ENCODE results near the gene FSTL4.

The FSTL4 gene

DNA sequence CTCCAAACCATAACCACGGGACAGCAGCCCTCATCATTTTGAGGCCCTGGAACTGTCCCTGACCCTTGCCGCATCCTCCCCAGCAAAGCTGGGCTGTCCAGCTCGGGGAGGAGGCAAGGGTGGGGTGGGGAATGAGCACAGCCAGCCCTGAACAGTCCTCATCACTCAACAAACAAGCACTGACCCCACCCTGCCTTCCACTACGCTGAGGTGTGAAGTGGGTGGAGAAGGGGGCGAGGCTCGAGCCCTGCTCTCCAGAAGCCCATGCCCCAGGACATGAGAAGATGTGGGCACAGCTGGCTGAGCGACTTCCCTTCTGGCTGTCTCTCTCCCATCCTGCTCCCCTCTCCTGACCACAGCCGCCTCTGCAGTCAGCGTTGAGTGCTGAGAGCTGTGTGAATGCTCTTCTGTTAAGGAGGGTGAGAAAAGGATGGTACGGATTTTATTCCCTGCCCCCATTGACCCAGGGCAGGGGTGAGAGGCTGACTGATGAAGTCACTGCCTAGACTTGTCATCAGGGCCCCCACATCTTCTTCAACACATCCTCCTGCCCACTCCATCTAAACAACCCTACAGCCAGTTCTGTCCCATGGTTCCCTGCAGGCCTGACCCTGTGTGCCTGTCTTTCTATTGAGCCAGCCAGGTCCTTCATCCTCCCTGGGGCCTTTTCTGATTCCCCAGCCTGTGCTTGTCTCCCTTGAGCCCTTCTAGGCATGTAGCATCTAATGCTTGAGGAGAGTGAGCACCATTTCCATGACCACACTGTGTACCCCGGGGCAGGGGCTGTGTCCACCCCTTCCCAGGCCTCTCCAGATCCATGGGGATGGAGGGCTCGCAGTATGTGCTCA lies 276.0 kb downstream of the FSTL4 start:
- DNase-seq, result no peak

DNA sequence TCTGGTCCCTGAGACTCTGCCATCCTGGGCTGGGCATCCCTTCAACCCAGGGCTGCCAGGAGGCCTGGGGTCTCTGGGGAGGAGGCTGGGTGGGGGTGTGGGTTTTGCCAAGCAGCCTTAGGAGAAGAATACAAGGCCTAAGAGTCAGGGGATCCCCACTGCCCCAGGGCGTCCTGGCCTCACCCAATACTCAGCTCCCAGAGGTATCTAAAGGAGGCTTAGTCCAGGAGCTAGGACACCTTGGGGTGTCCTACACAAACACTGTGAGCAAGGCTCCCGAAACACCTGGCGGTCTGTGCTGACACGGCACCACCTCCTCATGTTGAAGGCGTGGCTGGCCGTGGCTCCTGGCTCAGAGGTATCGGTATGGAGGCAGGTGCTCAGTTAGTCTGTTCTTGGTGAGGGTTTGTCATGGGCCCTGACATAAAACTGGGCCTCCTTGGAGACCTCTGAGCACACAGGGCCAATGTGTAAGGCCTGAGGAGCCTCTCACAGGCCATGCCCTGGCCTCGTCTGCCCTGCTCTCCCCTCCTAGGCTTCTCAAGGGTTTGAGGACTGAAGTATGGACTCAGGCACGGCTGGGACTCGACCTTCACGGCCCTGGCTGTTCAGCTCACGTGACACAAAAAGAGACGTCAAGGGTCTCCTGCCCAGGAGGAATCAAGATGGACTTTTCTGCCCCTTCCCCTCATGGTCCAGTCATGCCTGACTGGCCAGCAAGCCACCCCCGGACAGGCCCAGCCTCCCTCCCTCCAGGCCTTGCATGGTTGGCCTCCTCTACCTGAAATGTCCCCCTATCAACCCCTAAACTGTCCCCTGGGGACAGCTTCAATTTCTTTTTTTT lies 277.3 kb downstream of the FSTL4 start:
- DNase-seq, result no peak

DNA sequence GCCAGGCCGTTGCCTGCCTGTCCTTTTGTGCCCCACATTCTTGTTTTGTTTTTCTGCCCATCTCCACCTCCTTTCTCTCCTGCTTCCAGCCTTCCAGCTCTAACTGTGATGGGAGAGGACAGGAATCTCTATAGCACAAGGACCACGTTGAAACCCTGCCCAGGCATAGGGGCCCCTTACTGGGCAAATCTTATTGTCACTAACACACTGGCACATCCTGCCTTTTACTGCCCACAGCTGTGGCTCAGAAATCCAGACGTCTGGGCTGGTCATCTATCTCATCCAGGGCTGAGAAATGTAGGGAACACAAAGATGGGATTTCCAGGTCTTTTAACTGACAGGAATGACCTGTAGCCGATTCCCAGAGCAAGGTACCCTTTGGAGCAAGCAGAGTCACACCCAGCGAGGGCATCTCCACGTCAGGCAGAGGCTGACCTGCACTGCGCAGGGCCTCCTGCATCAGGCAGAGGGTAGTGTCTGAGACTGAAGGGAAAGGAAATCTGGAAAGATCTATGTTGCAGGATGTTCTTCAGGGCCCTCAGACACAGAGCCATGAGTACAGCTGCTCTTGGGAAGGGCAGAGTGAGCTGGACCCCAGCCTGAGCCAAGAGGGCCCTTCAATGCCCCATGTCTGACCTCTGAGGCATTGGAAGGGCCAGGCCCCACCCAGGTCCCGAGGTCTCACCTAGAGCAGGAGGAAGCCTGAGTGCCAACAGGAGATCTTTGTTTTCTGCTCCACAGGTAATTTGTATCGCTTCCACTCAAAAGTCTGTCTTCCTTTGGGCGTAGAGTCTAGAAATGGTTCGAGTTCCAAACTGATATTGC lies 278.8 kb downstream of the FSTL4 start:
- no peak for DNase-seq

DNA sequence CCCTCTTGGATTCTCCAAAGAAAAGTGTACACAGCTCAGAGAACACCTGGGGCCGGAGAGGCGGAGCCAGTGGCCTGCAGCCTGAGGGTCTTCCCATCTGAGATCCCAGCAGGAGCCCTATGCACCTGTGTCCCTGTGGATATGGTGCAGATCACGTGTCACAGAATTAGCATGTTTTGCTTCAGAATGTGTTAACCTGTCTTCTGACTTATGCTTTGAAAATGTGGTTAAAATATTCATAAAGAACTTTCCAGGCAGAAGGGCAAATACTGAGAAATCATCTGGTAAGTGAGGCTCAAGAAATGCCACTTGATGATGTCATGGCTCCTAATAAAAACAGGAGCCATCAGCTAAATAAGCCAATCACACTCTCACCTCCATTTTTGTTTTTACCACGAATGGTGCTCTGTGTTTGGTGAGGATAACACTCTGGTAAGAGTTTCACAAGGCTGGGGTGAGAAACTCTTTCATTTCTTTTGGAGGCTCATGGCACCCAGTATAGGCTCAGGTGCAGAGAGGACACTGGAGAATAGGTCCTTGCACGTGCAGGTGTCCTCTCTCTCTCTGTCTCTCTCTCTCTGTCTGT lies 279.8 kb downstream of the FSTL4 start:
- DNase-seq, result no peak

DNA sequence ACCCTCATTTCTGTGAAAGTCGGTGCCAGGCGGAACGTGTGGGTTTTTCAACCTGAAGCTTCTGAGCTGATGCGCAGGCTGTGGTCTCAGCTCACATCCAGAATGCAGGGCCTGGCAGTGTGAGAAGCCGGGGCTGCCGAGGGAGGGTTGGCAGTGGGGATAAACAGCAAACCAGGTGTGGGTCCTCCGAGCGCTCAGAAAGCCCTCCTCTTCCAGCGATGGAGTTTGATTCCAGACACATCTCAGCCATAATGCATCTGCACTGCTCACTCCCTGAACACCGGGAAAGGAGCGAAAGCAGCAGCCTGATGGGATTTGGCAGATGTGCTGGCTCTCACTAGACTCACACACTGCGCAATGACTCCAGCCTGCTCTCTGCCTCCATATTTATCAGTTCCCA lies 280.4 kb downstream of the FSTL4 start:
- no peak for DNase-seq

DNA sequence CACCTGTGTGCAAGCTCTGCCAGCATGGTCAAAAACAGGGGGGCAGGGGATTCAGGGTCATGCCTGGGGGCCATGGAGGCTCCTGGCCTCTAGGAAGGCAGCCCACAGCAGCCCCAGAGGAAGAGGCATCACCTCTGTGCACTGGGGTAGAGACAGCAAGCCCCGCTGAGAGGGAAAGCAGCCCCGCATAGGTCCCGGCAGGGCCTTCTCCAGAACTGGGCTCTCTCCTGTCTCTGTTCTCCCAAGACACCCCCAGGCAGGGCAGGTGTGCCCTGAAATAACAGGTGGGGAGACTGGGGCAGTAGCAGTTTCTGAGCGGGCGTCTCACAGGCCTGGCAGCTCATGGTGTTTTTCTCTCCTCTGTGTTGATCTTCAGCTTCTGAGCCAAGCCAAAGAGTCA lies 281.4 kb downstream of the FSTL4 start:
- no peak for DNase-seq

DNA sequence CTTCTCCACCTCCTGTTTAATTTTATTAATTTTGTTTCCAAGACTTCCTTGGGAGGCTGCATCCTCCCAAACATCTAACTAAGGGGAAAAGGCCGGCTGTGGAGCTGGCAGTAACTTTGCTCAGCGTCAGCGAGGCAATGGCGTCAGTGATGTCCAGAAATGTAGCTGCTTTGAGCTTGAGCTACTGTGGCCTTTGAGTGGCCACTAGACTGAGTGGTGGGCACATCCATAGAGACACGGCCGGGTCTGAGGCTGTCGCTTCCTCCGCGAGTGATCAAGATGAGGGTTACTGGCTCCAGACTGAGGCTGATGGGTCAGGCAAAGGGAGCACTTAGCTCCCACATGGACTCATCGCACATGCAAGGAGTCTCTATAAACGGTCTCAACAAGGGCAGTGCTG lies 283.5 kb downstream of the FSTL4 start:
- no peak for DNase-seq

DNA sequence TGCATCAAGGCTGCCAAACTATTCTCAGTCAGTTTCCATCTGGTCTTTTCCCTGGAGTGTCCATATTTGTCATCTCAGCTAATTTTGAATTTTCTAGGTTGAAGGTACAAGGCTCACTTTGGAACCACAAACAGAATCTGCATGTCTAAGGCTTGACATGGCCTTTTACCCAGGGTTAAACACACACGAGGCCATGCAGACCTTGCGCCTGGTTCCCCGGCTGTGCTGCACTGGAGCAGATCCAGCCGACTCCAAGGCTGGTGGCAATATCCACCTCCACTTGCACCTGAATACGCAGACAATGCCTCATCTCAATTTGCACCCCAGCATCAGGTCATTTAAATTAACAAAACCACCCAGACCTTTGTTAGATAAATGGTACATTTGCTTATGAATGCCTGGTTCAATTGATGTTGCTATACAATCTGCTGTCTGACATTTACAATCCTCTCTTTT lies 284.4 kb downstream of the FSTL4 start:
- no peak for DNase-seq

DNA sequence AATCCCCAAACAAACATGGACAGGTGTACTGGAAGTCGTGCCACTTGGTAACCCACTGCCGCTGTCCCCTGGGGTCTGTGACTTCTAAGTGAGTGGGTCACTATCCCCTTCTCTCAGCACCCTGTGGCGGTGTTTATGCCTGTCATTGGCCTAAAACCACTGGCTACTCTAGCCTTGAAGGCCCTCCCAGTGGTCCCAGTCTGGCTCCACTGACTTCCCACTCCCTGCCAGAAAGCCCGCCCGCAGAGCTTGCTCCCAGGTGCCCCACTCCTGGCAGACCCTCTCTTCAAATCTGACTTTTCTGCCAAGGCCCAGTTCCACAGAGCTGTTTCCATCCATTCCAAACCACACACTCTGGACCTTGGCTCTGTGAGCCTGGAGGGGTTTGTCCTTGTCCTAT lies 286.0 kb downstream of the FSTL4 start:
- DNase-seq, result no peak

DNA sequence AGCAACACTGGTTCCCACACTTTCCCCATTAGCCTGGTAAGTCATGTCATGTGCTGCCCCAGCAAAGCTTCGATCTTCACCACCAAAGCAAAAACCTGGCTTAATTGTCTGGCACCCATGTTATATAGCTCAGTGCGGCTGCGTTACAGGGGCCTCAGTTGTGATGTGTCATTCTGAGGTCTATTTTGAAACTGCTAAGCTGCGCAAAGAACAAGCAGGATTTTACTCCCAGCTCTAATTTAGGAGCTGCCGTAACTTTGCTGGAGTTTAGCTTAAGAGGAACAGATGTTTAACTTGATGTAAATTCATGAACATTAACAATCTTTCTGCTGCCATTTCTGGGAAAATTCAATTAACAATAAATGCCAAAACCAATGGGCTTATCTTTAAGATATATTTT lies 286.5 kb downstream of the FSTL4 start:
- DNase-seq, result no peak

DNA sequence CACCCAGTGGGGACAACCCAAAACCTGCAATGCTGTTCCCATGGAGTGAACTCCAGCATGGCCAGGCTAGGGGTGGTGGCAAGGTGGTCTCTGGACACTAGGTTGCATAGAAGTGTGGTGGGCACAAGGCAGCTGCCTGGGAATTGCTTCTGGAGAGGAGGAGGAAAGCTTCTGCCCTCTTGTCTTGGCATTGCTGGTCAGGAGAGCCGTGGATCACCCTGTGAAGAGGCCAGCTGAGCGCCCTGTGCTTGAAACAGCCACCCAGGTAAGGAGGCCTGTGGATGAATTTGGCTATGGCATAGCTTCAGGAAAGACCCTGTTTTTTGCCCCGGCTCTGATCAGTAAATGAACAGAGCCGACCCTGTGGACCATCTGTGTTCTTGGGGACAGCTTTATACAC lies 287.4 kb downstream of the FSTL4 start:
- no peak for DNase-seq

DNA sequence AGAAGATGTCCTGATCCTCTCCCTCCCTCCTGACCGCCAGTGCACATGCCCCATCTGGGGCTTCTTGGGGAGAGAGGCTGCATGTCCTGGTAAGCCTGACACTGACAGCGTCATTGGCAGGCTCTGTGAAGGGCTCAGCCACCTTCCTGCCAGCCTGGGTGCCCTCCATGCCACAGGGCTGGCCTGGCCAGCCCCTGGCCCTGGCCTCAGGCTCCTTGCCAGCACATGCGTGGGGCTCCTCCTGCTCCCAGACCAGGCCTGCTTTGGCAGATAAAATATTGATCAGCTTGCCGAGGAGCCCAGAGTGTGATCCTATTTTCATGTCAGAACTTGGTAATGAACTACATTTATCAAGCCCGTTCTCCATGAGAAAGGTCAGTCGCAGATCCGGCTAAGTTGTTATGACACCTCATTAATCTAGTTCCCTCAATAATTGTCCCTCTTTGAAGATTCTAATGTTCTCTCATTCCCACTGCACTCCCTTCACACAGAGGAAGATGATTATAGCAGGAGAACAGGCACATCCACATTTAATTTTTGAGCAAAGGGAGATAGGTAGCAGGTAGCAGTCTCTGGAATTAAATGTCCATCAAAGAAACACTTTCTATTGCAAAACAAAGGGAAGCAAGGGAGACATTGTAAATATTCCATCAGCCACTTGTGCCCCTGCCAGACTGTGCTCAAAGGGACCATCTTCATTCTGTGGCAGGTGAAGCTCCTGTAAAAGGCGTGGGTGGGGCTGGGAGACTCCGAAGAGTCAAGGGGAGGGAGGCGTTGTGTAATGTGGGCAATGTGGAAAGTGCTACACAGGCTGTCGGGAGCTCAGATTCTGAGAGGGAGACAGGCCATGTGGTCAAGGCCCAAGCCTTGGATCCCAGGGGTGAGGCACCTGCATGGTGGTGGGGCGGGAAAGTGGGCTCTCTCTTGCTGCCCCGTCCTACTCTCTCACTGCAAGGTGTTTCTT lies 288.6 kb downstream of the FSTL4 start:
- DNase-seq, result peak; percentile 0

DNA sequence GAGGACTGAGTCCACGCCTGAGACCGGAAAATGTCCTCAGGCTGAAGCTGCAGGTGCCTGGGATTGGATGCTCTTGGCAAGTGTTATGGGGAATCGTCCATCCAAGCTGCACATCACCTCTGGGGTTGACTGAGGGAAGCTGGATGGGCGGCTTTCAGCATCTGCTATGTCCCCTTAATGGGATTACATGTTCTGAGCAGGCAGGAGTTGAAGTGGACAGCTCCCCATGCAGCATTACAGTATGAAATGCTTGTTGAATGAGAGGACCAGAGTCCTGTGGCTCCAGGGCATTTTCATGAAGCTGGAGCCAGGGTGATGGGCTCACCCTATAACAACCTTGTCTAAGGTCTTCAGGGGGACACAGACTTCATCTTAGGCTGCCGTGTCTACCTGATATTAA lies 289.6 kb downstream of the FSTL4 start:
- no peak for DNase-seq

DNA sequence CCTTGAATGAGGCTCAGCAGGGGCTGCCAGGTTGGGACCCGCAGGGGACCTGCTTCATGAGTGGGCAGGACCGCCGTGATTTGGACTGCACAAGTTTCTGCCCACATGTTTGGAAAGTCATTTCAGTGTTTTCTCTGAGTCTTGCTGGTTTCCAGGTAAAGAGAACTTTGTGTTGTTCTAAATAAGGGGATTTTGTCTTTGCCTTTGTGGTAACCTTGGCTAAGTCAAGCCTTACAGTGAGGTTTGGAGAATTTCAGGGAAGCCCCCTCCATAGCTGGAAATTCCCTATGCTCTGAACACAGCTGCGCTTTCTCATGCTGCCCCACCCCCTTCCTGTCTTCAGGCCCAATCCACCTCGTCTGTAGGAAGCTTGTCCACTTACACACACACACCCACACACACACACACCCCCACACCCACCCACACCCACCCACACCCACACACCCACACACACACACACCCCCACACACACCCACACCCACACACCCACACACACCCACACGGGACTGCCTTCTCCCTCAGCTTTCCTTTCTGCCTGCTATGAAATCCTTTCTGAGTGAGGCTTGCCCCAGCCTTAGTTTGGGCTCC lies 290.4 kb downstream of the FSTL4 start:
- DNase-seq, result no peak

DNA sequence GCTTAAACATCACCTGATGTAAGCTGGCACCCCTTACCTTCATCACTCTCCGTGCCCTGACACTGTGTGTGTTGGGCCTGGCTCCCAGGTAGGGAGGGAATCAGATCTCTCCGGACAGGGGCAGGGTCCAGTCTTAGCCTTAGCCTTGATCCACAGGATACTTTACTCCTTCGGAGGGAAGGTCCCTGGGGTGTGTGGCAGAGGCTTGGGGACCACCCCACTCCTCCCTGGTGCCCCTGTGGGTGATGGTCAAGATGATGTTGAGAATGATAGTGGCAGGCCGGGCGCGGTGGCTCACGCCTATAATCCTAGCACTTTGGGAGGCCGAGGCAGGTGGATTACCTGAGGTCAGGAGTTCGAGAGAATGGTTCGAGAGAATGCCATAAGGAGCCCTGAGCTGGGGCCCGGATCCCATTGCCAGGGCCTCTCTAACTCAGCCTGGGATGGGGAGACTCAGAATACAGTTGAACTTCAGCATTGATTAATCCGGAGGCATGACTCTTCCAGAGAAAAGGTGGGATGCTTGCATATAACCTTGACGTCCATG lies 291.0 kb downstream of the FSTL4 start:
- no peak for DNase-seq

DNA sequence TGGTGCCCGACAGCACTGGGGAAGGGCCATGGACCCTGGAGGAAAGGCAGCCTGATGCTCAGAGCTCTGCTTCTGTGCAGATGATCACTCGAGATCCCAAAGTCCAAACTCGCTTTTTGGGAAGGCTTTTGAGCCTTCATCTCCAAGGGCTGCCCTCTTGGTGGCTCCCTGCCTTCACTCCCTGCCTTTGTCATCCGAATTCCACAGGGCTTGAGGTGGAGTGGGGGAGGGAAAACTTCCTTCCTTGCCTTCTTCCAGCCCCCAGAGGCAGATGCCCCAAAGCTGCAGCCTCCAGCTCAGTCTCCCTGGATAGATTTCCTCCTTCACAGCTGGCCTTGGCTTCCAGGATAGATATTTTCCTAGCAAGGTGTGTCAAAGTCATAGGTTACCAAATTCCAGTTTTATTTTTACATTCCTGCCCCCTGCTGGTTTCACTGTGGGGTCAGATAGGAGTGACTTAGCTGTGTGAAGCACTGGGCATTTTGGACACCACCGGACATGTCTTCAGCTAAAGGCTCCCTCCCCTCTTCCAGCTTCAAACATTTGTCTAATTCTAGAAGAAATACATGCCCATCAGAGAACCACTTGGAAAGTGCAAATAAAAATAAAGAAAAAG lies 292.3 kb downstream of the FSTL4 start:
- DNase-seq, result no peak

DNA sequence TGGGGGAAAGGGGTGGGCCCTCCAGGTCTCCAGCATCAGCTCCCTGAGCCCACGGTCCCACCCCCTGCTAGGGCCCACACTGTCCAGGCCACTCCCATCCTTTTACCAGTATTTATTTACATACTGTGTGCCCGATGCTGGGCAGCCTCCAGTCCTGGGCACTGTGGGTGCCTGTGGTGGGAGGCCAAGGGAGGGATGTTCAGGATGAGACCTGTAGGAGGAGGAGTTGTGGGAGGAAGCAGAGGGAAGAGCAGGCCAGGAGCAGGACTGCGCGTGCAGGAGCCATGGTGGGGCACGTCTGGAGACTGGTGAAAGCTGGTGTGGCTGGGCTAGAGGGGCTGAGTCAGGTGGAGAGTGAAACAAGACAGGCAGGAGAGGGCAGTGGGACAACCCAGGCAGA lies 293.1 kb downstream of the FSTL4 start:
- no peak for DNase-seq

DNA sequence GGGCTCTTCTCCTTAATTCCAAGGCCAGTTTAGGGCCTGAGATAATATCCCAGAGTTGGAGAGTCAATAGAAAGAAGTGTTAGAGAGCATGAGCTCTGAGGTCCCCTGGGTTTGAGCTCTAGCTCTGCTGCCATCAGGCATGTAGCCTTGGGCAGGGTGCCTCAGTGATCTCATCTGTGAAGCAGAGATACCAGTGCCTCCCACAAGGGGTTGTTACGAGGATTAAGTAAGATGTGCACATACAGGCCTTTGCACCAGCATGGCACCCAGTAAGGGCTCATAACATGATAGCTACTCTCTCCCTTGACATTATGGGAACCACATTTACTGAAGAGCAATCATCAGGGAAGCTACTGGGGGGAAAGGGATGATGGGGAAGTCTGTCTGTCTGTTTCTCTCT lies 294.8 kb downstream of the FSTL4 start:
- no peak for DNase-seq

DNA sequence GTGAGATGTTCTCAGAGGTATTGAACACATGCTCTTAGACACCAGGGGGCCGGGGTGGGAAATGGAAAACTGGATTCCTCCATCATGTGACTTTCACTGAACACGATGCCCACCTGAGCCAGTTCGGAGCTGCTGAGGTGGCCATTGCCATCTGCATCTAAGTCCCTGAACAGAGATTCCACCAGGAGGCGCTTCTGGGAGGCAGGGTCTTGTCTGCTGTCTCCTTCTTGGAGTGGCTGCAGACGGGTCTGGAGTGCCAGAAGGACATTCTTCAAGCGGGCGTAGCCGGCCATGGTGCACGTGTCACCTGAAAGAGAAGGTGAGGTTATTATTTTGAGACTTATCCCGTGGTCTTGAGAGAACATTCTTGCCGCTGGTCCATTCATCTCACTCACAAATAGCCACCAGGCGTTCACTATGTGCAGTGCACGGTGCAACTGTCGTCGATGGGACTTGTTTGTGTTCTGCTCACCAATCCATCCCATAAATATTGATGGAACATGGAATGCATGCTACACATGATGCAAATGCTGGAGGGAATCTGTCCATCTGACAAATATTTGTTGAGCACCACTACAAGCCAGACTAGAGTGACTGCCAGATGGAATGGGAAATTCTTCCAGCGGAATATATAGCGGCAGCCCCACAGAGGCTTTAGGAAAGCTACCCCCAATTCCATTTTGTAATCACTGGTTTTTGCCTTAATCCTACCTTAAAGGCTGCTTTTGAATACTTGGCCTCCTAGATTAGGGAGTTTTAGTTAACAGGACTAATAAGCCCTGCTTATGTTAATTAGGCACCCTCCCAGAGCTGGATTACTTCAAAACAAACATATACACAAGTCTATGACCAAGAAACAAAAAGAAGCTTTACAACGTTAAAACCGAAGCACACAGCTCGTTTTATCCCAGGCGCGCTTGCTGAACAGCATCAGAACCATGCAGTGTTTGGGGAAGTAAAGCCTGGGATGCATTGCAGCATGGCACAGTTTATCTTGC lies 295.7 kb downstream of the FSTL4 start:
- no peak for DNase-seq
